ENCODE data around the gene PARD3. TPM values are rescaled to one million over a fixed set of nuclear protein-coding genes. Genes with fewer than 3 reads are reported as not detected.
"Not testable (repeated sequence)": the region's sequence is repeated elsewhere in the genome, so short reads cannot be mapped to it uniquely, and the experiment has no call there.

PARD3 gene
- total RNA-seq, 1 experiment from 2014 or later = 19.3 TPM

DNA sequence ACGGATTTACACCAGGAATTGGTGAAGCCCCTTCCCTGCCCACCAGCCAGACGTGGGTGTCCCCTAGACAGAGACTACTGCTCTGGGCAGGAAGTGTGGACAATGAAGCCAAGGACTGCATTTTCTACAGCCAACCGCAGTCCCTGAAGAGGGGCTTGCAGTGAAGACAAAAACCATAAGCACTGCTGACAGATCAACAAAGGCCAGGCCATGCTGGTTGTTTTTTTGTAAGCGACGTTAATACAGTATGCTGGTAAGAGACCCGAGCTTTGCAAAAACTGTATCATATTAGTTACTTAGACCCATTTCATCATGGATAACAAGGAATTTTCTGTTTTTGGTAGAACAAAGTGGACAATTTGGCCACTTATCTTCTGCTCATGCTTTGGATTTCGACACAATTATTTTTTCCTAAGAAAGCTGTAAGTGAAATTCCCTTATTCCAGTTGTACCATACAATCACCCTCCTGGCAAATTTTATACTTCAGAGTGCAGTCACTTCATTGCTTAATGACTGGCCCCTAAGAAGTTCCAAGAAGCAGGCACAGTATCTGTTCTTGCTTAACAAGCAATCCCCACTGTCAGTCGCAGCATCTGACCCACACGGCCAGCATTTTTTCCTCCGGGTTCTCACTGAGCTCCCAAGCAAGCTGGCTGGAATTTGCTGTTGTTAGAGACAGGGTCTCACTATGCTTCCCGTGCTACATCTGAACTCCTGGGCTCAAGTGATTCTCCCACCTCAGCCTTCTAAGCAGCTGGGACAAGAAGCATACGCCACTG lies 163.5 kb downstream of the PARD3 start:
- DNase-seq (ENCODE audit: low spot score) = no peak

DNA sequence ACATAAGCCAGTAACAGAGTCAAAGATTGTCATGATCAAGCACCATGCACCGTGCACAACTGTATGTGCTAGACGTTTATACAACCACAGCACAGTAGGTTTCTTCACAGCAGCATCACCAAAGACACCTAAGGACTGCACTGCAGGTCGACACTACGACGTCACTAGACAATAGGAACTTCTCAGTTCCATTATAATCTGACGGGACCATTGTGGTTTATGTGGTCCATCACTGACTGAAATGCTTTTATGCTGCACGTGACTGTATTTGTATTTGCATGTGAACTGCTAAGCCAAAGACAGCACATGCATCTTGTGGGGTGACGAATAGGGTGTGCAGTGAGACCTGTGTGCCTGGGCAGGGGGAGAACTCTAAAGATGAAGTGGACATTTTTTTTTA lies 164.9 kb downstream of the PARD3 start:
- DNase-seq (ENCODE audit: low spot score) = no peak

DNA sequence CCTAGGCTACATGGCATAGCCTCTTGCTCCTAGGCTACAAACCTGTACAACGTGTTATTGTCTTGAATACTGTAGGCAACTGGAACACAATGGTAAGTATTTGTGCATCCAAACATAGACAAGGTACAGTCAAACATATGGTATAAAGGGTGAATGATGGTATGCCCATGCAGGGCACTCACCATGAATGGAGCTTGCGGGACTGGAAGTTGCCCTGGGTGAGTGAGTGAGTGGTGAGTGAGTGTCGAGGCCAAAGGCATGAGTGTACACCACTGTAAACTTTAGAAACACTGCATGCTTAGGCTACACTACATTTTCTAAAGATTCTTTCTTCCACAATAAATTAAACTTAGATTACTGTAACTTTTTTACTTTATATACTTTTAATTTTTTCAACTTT lies 165.7 kb downstream of the PARD3 start:
- no peak for DNase-seq (ENCODE audit: low spot score)

DNA sequence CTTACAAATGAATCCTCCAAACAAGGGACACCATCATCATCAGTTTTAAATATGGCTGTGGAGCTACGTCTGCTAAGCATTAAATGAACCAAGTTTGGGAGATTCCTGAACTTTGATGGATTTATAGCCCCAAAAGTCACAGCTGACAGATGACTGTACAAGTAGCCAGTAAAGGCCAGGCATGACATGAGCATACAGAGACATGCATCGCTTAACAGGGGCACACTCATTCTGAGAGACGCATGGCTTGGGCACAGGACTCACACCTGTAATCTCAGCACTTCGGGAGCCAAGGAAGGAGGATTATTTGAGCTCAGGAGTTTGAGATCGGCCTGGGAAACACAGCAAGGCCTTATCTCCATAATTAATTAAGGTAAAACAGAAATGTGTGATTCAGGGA lies 166.2 kb downstream of the PARD3 start:
- no peak for DNase-seq (ENCODE audit: low spot score)

DNA sequence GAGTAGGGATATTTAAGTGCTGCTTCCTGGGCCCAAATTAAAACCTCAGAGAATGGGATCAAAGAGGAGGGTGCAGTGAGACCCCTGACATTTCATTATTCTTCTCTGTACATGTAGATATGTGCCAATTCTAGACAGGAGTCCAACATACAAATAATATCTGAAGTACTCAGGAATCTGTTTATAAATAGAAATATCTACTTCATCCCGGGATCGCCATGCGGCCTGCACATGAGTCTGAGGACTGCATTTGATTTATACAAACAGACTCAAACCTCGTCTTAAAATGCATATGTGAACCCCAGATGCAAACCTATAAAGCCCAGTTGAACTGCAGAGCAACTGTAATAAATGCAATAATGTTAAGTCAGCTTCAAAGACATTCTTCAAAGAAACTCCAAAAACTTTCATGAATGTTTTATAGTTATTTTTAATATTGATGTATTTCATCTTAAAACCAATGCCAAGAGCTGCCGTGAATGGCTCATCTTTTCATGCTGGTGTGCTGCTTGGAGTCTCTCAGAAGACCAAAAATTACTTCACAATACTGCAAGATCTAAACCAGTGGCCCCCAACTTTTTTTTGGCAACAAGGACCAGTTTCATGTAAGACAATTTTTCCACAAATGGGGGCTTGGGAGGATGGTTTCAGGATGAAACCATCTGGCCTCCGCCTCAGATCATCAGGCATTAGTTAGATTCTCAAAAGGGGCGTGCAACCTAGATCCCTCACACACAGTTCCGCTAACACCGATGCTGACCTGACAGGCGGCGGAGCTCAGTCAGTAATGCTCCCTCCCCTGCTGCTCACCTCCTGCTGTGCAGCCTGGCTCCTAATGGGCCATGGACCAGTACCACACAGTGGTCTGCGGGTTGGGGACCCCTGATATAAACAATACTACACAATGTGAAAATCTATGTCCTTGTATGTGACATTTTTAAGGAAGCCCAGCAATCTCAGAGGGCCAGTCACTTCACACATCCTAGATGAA lies 166.9 kb downstream of the PARD3 start:
- DNase-seq (ENCODE audit: low spot score) = no peak

DNA sequence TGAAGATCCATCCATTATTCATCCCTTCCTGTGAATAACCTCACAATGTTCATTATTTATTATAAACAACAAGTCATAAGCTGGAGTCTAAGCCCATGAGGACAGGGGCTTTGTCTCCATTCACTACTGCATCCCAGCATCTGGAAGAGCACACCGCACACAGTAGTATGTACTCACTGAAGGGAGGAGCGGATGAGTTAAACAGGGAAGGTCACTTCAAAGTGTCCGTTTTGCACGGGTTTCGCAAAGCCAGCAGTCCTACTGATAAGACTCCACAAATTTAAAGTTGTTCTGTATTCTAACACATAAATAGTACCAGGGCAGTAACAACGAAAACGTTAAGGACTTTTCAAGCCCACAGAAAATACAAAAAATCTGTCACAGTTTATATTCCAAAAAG lies 167.9 kb downstream of the PARD3 start:
- no peak for DNase-seq (ENCODE audit: low spot score)

DNA sequence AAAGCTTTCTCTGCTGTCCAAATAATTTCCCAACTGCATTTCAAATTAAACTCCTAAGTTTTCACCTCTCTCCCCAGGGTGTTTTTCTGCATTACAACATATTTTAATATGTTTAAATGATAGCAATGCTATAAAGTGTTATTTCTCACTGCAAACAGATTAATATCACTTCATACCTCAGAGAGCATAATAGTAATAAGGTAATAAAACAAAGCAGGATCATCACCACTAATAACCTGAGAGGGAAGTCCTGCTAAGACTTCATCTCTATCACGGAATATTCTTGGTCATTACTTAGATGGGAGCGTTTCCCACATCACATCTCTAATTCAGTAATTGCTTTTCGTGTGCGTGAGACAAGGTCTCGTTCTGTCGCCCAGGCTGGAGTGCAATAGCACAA lies 168.8 kb downstream of the PARD3 start:
- DNase-seq (ENCODE audit: low spot score) = no peak

DNA sequence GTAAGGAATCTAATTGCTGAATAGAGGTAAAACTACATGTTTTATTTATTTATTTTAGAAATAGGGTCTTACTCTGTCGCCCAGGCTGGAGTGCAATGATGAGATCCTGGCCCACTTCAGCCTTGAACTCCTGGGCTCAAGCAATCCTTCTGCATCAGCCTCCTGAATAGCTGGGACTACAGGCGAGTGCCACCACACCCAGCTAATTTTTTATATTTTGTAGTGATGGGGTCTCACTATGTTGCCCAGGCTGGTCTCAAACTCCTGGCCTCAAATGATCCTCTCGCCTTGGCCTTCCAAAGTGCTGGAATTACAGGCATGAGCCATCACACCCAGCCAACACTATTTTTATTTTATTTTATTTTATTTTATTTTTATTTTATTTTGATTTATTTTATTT lies 170.3 kb downstream of the PARD3 start:
- DNase-seq (ENCODE audit: low spot score) = not testable (repeated sequence)

DNA sequence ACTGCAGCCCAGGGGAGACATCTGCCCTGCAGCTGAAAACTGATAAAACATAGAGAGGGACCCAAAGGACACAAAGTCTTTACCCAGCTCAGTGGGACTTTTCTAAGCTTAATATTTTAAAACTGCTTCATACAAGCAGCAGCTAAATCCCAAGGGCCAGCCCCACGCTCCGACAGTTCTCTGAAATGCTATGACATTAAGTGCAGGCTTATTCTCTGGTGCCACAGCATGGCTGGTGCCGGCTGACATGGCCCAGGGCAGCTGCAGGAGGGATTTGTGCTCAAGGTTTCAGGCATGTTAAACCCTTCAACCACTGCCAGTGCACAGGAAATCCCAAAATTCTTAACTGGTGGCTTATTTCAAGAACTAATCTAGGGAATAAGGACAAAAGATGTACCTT lies 170.9 kb downstream of the PARD3 start:
- no peak for DNase-seq (ENCODE audit: low spot score)

DNA sequence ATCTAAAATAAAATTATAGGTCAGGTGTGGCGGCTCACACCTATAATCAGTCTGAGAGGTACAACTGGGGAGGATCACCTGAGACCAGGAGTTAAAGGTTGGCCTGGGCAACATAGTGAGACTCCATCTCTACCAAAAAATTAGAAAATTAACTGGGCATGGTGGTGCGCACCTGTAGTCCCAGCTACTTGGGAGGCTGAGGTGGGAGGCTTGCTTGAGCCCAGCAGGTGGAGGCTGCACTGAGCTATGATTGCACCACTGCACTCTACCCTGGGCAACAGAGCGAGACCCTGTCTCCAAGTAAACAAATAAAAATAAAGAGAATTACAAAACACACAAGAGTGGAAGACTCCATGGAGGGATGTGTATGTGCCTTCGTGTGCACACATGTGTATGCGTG lies 171.5 kb downstream of the PARD3 start:
- no peak for DNase-seq (ENCODE audit: low spot score)

DNA sequence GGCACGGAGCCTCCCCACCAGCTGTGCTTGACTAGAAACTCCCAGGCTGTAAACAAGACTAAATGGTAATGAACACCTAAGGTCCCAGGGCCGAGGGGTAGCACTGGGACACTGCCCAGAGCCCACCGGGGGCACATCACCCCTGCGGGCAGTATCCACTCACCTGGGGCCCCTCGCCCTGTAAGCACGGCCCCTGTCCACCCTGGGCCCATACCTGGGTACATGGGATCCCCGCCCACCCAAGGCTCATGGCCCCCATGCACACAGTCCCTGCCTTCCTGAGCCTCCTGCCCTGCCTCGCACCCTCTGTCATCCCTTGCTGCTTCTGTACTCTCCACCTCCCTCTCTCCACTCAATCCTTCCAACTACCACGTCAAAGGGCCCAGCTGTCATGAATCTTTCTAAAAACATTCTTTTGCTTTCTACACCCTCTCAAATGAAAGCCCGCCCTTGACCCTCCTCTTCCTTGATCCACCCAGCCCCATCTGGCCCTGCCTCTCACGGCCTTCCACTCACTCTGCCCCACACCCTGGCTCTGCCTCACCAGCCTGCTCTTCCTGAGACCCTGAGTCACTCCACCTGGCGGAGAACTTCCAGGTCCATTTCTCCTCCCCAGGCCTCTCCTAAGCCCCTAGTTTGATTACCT lies 173.1 kb downstream of the PARD3 start:
- no peak for DNase-seq (ENCODE audit: low spot score)

DNA sequence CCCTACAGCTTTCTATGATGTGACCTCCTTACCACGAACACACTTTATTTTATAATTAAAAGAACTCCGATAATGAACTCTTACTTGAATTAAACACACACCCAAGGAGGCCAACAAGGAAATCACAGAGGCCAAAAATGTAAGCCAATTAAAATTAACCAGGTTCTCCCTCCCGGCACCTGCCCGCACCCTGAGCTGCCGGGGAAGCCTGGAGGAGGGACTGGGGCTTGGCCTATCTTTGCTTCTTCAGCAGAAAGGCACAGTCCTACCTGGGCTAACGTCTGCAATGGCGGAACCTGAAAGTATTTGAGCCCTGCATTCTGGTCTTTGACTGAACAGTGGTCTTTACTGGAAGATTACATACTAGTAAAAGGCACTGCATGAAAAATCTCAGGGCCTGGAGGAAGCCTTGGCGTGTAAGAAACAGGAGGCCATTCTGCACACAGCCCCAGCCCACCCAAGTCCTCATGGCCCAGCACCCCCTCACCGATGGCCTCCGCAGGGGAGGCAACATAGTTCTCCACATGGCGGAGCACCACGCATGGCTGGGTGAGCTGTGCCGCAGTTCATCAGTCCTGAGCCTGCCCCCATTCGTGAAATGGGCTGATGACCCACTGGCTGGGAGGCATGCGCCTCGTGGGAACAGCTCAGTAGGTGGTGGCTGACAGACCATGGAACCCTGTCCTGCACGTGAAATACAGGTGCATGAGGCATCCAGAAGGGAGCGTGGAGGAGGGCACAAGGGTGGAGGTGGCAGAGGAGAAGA lies 173.8 kb downstream of the PARD3 start:
- DNase-seq (ENCODE audit: low spot score) = no peak

DNA sequence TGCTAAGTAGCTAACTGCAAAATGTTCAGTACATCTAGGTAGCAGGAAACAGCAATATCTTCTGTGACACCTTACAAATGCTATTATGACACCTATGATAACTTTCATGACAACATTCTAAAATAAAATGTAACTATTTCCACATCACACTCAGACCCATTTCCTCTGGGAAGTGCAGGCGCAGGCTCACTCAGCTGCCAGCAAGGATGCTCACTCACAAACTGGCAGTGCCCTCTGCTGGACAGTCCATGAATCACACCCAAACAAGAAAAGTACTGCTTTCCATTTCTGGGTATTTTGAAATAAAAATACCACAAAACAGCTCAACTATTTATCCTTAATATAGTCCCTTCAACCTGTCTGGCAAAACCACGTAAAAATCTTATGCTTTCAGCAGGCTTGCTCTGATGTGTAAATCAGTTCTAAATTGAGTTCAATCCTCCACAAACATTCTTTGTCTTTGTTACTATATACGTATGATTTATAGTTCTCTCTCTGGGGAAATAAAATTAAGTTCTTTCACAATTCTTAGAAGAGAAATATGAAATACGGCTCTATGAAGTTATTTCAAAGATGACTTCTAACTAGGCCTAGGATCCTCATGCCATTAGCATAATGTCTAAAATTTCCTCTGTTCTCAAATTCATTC lies 176.6 kb downstream of the PARD3 start:
- DNase-seq (ENCODE audit: low spot score) = peak; percentile 59

DNA sequence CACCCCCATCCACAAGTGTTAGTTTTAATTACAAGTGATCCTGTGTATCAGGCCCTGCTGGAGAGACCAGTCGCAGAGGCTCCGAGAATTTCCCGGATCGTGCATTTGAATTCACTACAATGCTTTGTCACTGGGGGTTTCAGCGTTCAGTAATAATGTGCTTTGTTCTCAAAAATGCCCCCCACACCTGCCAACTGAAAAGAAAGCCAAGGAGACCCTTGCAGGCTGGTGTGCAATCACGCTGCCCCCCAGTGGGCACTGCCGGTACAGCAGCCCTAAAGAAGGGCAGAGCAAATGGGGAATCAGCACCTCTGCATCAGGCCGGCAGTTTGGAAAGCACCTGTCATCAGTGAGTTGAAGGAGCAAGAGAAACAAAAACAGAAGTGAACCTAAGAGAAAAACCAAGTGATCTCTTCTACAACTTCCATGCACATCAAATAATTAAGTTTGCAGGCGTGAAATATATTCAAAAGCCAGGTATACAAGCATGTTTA lies 177.6 kb downstream of the PARD3 start:
- DNase-seq (ENCODE audit: low spot score) = peak; percentile 13

DNA sequence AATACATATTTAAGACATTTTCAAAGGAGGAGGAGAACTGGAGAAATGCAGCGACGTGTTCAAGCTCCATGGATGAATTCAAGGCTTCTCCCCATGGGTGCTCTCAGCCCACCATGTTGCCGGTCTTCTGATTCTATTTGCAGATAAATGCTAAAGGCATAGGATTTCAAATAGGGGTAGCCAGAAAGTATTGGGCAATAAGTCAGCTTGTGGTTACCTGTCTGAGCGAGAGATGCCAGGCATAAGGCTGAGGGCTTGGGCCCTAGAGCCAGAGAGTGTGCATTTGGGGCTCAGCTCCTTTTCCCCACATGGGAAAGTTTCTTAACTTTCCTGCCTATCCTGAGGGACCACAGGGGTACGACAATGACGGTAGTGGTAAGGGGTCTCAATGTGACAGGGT lies 180.0 kb downstream of the PARD3 start:
- DNase-seq (ENCODE audit: low spot score) = no peak

DNA sequence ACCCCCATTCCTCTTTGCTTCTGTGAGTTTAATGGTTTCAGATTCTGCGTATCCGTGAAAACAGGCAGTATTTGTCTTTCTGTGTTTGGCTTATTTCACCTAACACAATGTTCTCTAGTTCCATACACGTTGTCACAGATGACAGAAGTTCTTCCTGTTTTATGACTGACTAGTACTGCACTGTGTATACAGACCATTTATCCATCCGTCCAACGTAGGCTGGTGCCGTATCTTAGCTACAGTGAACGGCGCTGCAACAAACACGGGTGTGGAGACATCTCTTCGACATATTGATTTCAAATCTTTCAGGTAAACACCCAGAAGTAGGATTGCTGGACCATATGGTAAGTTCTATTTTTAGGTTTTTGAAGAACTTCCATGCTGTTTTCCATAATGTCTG lies 181.7 kb downstream of the PARD3 start:
- DNase-seq (ENCODE audit: low spot score) = no peak

DNA sequence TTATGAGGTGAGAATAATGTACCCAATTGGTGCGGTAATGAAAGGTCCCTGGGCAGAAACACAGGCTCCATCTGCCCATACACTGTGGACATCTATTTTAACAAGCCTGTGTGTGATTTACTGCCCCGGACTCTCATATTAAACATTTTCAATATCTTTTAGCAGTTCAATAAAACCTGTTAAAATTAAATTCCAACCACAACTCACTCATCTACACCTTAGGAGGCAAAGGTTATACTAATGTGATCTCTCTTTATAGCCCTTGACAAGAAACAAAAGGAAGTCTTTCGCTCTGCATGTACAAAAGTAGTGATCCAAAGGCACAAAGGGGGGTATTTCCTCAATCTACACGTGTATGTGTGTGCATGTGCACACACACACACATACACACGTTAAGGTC lies 186.0 kb downstream of the PARD3 start:
- no peak for DNase-seq (ENCODE audit: low spot score)

DNA sequence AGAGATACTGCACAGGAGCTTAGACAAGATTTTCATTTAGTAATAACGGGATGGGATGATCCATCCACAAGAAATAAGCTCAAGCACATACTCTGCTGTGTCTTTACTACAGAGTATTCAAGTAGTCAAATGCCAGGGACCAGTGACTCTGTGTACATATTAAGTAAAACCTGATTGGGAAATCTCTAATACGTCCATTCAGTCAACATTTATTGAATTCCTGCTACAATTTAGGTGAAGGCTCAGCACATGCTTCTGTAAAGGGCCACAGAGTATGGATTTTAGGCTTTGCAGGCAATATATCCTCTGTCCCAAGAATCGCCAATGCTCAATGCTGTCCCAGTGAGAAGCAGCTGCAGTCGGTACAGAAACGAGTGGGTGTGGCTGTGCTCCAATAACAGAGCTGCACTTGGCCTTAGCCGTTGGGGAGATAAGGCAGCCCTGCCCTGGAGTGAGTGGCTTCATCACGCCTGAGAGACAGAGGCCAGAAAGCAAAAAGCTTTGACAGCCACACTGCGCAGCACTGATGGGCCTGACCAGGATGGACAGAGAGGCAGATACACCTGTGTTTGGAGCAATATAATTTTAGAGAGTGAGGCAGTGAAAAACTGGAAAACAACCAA lies 186.8 kb downstream of the PARD3 start:
- no peak for DNase-seq (ENCODE audit: low spot score)

DNA sequence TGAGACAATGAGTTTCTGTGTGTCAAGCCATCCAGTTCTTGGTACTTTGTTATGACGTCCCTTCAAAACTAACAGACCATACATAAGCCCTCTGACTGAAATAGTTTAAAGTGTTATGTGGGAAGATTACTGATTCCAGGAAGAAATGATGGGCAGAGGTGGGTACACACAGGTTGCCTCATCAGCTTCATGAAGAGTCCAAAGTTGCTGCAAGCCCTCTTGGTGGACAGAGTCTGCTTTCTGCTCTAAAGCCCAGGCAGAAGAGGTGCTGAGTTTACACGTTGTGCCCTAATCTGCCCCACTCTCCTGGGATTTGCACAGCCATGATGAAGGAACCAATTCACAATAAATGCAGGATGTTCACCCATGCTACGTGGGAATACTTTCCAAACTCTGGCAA lies 187.4 kb downstream of the PARD3 start:
- no peak for DNase-seq (ENCODE audit: low spot score)

DNA sequence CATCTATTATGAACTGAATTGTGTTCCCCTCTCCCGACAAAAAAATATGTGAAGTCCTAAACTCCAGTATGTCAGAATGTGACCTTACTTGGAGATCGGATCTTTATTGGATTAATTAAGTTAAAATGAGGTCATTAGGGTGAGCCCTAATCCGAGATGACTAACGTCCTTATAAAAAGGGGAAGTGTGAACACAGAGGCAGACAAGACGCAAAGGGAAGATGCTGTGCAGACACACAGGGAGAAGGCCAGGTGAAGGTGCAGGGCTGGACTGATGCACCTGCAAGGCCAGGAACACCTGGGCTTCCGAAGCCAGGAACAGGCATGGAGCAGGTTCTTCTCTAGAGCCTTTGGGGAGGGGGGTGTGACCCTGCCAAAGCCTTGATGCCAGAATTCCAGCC lies 187.8 kb downstream of the PARD3 start:
- no peak for DNase-seq (ENCODE audit: low spot score)
